ENCODE data around the gene PYHIN1.

DNA sequence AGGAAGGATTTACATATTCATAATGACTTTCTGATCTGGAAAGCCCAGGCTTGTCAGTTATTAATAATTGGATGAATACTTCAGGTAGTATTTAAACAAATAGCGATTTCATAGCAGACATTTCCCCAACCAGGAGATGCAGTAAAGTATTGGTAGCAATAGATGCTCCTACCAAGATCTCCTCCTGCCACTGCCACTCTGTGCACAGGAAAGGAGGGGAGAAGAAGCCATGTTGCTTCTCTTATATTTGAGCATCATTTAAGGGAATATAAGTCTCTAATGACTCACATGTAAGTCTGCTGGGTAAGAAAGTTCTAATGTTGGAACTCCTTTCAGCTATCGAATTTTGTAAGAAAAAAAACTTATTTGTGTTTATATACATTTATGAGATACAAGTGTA, 77.9 kb downstream of the PYHIN1 start:
- TF ChIP-seq SREBF2 (IDR thresholded peaks at IDR 0.05) (no peak), POLR2A (IDR thresholded peaks at IDR 0.05; ENCODE audit: low read length) (no peak), NFE2L2 (conservative IDR thresholded peaks at IDR 0.05; ENCODE audit: low read length) (no peak), JUNB (IDR thresholded peaks at IDR 0.05) (no peak), CTCF (IDR thresholded peaks at IDR 0.05) (no peak), USF2 (IDR thresholded peaks at IDR 0.05) (no peak), EP300 (IDR thresholded peaks at IDR 0.05) (no peak), CBX2 (IDR thresholded peaks at IDR 0.05; ENCODE audit: borderline replicate concordance, low read depth) (no peak), PBX3 (IDR thresholded peaks at IDR 0.05) (no peak), RAD21 (conservative IDR thresholded peaks at IDR 0.05 in 1 of 2, IDR thresholded peaks at IDR 0.05 in 1 of 2) (no peak), CEBPB (IDR thresholded peaks at IDR 0.05) (no peak), CHD2 (IDR thresholded peaks at IDR 0.05; ENCODE audit: low read length, partially characterized antibody) (no peak)
- TF ChIP-seq, protein P1, sequence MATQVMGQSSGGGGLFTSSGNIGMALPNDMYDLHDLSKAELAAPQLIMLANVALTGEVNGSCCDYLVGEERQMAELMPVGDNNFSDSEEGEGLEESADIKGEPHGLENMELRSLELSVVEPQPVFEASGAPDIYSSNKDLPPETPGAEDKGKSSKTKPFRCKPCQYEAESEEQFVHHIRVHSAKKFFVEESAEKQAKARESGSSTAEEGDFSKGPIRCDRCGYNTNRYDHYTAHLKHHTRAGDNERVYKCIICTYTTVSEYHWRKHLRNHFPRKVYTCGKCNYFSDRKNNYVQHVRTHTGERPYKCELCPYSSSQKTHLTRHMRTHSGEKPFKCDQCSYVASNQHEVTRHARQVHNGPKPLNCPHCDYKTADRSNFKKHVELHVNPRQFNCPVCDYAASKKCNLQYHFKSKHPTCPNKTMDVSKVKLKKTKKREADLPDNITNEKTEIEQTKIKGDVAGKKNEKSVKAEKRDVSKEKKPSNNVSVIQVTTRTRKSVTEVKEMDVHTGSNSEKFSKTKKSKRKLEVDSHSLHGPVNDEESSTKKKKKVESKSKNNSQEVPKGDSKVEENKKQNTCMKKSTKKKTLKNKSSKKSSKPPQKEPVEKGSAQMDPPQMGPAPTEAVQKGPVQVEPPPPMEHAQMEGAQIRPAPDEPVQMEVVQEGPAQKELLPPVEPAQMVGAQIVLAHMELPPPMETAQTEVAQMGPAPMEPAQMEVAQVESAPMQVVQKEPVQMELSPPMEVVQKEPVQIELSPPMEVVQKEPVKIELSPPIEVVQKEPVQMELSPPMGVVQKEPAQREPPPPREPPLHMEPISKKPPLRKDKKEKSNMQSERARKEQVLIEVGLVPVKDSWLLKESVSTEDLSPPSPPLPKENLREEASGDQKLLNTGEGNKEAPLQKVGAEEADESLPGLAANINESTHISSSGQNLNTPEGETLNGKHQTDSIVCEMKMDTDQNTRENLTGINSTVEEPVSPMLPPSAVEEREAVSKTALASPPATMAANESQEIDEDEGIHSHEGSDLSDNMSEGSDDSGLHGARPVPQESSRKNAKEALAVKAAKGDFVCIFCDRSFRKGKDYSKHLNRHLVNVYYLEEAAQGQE (IDR thresholded peaks at IDR 0.05), result no peak
- TF ChIP-seq, protein P2, sequence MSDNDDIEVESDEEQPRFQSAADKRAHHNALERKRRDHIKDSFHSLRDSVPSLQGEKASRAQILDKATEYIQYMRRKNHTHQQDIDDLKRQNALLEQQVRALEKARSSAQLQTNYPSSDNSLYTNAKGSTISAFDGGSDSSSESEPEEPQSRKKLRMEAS (IDR thresholded peaks at IDR 0.05), result no peak

Measured in A549 (cell line).